GM19467 (cell line): ENCODE measurements around the gene SLC4A2.

Source experiments
- ATAC-seq: cut with Tn5 transposase; IDR thresholded peaks from one replicate; pipeline ENCODE4 v1.9.1; 2021; ENCODE audit warnings: mild to moderate bottlenecking, moderate library complexity; ENCODE audit not compliant: unreplicated experiment

SLC4A2 gene

GRCh38 chr7:151079199-151079910 lies 20.0 kb downstream of the SLC4A2 start:
- ATAC-seq: no peak

DNA sequence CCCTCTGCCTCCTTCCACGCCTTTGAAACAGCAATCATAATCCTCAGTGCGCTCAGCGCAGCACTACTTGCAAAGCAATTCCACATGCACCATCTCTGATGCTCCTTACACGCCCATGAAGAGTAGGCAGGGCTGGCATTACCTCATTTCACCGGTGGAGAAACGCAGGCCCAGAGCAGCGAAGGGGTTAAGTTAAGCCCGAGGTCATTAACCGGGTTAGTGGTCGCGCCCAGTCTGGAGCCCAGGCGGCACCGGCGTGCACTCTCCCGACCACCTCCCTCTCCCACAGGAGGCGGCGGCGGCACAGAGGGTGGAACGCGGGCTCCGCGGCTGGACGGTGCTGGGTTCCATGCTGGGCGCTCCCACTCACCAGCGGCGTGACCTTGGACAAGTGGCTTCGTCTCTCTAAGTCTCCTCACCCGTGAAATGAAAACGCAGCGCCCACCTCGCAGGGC lies 20.7 kb downstream of the SLC4A2 start:
- peak; percentile 2 for ATAC-seq

- ATAC-seq: peak; percentile 79
Observed at GRCh38 chr7:151080522-151081169, 21.3 kb downstream of the SLC4A2 start, which contains the start of gene FASTK. Gene FASTK (minus strand): TSS chr7:151080809. CDS start chr7:151080766, 43 bp downstream.

DNA sequence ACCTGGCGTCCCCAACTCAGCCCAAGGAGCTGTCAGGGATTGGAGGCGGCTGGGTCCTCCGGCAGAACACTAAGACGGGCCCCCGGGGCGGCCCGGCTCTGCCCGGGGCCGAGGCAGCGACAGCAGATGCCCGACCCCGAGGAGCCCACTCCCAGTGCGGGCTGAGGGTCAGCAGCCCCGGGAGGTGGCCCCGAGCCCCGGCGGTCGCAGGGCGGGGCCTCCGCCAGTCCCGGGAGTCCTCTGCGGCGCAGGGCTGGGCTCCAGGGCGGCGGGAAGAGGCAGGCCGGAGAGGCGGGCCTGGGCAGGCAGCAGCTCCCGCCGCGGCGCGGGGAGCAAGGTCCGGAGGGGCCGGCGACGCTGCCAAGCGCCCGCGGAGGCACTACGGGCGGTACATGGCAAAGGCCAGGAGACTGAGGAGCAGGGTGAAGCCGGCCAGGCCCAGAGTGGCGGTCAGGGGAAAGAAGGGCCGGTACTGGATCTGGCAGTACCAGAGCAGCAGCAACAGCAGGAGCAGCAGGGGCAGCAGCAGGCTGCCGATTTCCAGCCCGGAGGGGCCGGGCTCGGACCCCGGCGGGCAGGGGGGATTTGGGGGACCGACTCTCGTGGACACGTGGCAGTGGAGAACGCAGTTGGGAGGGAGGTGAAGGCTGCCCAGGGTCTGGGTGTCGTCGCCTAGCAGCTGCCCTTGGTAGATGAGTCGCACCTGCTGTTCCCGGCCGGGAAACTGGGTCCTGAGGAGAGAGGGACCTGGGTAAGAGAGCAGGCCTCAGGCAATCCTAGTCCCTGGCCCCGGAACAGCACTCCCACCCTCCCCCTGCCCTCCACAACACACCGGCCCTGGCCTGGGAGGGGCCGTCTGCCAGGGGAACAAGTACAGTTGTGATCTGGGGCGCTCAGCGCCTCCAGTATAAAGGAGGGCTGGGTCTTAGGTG lies 22.0 kb downstream of the SLC4A2 start:
- no peak for ATAC-seq

DNA sequence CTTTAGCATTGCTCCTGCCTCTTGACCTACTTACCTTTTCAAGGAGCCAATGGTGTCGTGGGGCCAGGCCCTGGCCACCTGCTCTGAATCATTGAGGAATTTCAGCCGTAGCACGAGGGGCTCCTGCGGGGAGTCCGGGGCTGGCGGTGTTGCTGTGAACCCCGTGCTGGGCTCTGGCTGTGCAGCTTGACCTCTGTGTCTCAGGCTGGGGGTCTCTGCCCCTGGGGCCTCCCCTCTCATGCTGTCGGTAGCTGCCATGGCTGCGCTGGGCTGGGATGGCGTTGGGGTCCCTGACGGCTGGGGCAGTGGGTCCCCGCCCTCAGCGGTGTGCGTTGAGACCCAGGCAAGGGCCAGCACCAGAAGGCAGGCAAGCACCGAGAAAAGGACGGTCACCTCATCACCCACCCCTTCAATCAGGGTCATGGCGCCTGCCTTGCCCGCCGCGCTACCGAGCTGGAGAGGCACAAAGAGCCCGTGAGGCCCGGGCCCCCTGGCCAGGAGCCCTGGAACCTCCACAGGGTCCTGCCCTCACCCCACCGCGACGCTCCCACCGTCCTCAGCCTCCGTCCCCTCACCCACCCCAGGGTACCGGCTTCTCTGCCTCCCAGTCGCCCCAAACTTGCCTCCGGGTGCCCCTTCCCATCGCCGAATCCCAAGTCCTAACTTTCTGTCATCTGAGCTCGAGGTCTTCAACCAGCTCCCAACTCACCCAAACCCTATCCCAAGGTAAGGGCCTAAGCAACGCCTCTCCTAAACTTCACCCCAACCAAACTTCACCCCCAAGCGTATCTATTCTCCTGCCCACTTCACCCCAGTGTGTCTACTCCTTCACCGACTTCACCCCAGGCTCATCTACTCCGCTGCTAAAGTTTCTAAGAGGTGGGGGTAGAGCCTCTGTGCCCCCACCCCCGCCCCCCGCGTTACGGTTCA lies 23.0 kb downstream of the SLC4A2 start:
- ATAC-seq: no peak

- ATAC-seq: peak; percentile 33
Observed at GRCh38 chr7:151083071-151083823, 23.9 kb downstream of the SLC4A2 start, which contains the start of gene TMUB1. Gene TMUB1 (minus strand): TSS chr7:151083493. CDS start chr7:151082563, 930 bp downstream.

GRCh38 chr7:151083824-151084160 lies 24.4 kb downstream of the SLC4A2 start:
- ATAC-seq: no peak

DNA sequence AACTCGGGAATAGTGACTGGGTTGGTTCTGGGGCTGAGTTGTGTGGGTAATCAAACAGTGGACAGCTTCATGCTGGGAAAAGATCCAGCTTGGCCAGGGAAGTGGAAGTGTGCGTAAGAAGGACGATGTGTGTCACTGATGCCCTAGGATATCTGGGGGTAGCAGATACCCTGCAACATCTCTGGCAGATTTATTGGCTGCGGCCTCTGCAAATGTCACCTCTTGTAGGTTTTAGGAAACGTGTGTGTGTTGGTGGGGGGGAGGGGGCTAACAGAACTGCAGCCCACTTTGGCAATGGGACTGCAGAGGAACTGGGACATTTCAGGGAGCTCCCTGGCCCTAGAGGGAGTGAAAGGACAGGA lies 25.9 kb downstream of the SLC4A2 start:
- ATAC-seq: no peak

- ATAC-seq: peak; percentile 43
Observed at GRCh38 chr7:151085691-151086620, 26.6 kb downstream of the SLC4A2 start, which contains the start of gene AGAP3. Gene AGAP3 (plus strand): TSS chr7:151086475. CDS start chr7:151086742, 267 bp downstream.

DNA sequence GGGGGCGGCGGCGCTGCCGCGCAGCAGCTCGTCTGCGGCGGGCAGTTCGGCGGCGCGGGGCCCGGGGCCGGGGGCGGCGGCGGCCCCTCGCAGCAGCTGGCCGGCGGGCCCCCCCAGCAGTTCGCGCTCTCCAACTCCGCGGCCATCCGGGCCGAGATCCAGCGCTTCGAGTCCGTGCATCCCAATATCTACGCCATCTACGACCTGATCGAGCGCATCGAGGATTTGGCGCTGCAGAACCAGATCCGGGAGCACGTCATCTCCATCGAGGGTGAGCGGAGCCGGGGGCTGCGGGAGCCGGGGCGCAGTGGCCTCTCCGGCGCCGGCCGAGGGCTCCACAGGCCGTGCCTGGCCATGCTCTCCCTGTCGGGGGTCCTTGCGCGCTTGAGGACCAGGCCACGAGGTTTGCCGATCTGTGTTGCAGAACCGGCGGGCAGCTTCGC lies 27.4 kb downstream of the SLC4A2 start:
- ATAC-seq: no peak

- ATAC-seq: no peak
Observed at GRCh38 chr7:151087245-151088018, 28.0 kb downstream of the SLC4A2 start.

- no peak for ATAC-seq
Observed at GRCh38 chr7:151088019-151088855, 28.8 kb downstream of the SLC4A2 start.

DNA sequence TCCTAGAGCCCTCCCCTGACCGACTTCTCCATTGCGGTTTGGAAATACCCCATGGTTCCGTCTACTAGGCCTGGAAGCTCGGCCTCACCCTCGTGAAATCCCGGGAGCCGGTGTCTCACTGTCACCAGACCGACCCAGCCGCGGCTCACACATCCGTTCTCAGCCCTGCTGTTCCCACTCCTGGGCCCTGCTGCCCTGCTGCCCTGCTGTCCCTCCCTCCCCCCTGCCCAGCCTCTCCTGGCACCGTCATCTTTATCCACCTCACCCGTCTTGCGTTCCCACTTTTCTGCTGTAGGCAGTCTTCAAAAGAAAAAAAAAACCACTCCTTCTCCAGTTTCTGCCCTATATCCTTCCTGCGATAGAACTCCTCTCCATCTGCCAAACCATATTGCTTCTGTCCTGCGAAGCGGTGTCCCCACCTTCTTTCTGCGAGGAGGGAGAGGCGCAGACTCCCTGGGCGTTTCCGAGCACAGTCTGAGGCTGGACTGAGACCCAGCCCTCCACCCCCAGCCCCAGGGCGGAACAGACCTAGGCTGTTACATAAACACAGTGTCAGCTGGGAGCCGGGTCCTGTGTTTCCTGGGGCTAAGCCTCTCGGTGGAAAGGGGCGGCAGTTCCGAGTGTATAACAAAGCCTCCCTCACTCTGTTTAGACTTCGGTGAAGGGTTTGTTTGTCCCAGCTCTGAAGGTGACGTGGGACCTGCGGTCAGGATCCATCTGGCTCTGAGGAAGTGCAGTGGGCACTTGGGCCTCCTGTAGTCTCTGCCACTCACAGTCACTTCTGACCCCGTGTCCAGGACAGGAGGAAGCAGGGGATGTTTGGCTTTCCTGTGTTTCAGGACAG lies 29.7 kb downstream of the SLC4A2 start:
- ATAC-seq: no peak

DNA sequence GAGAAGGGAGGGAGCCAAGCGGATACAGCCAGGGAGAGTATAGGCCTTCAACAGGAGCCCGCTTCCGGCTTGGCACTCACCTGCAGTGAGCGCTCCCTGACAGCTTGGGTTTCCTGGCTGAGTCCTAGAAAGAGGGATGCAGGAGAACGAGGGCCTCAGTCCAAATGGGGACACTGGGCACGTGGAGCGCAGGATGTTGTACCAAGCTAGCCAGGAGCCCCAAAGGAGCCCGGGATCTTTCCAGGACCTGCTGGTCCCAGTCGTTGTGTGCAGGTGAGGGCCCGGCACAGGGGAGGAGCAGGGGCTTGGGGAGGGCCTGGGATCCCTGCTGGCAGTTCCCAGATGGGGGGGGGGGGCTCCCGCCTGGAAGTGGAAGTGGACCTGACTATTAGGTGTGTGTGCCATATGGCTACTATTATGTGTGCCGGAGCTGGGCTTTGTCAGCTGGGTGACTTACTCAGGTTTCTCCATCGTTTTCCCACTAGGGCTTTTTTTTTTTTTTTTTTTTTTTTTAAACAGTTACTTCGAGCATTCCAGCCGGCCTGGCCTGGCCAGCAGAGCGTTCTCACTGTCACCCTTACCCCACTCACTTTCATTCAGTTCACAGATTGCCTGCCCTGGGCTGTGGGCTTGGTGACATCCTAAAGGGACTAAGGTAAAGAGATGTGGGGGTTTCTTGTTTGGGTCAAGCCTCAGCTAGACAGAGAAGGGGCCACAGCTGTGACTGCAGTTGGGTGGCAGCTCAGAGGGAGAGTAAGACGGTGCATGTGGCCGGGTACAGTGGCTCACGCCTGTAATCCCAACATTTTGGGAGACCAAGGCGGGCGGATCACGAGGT lies 30.7 kb downstream of the SLC4A2 start:
- no peak for ATAC-seq

DNA sequence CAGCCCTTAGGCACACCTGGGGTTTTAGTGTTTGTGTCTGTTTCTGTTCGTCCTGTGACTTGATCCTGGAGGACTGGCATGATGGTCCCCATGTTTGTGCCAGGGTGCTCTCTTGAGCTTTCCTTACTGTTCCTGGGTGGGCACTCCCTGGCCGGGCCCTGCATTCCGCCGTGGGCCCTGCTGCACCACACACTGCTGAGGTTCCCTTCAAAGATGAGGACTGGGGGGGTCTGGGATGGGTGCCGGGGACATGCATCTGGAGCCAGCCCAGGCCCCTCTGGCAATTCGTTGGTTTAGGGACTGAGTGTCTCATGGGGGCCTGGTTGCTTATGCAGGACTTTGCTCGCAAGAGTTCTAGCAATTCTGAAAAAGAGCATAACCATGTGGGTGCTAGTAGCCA lies 31.6 kb downstream of the SLC4A2 start:
- no peak for ATAC-seq
